ENCODE data around the gene ANKRD13B. TPM values are rescaled to one million over a fixed set of nuclear protein-coding genes. Genes with fewer than 3 reads are reported as not detected.

Gene ANKRD13B
- total RNA-seq, 1 donor from 2014 or later = 36.1 TPM

DNA sequence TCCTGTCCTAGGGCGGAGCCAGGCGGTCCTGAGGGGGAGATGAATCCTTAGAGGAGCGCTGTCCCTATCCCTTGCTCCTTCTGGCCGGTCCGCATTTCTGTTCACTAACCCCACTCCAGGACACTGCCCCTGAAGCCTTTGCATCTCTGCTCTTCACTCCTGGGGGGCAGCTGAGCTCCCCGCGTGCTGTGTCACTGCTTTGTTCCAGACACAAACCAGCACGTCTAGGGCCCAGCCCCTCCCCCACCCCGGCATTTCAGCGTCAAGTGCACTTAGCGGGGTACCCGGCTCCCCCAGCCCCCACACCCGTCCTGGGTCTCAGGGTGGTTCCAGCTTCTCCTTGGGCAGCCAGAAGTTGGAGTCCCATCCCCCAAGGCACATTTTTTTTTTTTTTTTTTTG lies 20.9 kb downstream of the ANKRD13B start:
- peaks cover 2% of the 10 kb centered on the region for H3K36me3 Mint-ChIP-seq (ENCODE audit: unreplicated experiment)
- H3K27me3 Mint-ChIP-seq (ENCODE audit: unreplicated experiment) = no peaks in the 10 kb centered on the region
- H3K4me1 Mint-ChIP-seq (ENCODE audit: unreplicated experiment) = peaks cover 15% of the 10 kb centered on the region
- H3K4me3 Mint-ChIP-seq (ENCODE audit: unreplicated experiment) = no peak overlapping the region
- no peaks in the 10 kb centered on the region for H3K9me3 Mint-ChIP-seq (ENCODE audit: unreplicated experiment)
- no peak for TF ChIP-seq CTCF (IDR thresholded peaks at IDR 0.05)
- no peak for DNase-seq (ENCODE audit: extremely low spot score, unreplicated experiment)
- no peak overlapping the region for H3K27ac Mint-ChIP-seq (ENCODE audit: unreplicated experiment)

DNA sequence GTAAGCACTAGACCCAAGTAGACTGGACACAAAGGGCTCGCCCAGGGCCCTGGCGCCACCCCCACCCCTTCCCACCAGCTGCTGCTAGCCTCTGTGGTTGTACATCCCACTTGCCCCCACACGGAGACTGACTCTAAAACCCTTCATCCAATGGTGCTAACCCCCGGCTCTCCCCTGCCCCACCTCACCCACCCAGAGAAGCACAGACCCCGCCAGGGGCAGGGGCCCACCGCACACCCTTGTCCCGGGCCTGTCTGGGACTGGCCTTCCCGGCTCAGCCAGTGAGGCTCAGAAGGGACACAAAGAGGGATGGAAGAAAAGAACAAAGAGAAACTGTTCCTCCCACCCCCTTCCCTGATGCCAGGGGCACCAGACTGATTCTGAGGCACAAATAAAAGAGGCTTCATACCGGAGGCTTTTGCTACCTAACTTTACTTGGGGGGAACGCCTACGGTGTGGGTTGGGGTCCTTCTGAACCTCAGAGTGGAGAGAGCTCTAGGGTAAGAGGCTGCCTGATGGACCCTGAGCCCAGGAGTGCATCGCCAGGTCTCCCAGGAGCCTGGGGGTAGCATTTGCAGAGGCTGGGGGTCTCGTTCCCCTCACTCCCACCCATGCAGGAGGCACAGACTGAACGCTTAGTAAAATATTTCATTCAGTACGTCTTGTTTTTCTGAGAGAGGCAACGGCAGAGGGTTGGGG lies 21.6 kb downstream of the ANKRD13B start:
- Mint-ChIP-seq H3K9me3 (ENCODE audit: unreplicated experiment) (no peaks in the 10 kb centered on the region), H3K4me1 (ENCODE audit: unreplicated experiment) (peaks cover 15% of the 10 kb centered on the region), H3K4me3 (ENCODE audit: unreplicated experiment) (no peak overlapping the region), H3K36me3 (ENCODE audit: unreplicated experiment) (peaks cover 2% of the 10 kb centered on the region), H3K27me3 (ENCODE audit: unreplicated experiment) (no peaks in the 10 kb centered on the region), H3K27ac (ENCODE audit: unreplicated experiment) (no peak overlapping the region)
- TF ChIP-seq CTCF (IDR thresholded peaks at IDR 0.05) = no peak
- DNase-seq (ENCODE audit: extremely low spot score, unreplicated experiment) = no peak

DNA sequence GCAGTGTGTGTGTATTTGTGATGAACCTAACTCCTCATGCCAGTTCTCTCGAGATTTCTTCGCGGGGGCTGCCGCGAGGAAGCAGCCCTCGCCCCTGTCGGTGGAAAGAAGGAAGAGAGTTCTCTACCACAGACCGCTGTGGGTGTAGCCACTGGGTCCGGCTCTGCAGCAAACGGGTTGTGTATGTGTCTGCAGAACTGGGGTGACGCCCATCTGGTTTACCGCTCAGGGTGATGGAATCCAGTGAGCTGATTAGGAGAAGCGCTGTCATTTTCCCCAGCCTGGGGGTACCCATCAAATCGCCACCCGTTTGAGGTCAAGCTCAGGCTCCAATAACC lies 22.1 kb downstream of the ANKRD13B start:
- Mint-ChIP-seq H3K4me1 (ENCODE audit: unreplicated experiment) (peaks cover 16% of the 10 kb centered on the region), H3K27me3 (ENCODE audit: unreplicated experiment) (no peaks in the 10 kb centered on the region), H3K4me3 (ENCODE audit: unreplicated experiment) (no peak overlapping the region), H3K9me3 (ENCODE audit: unreplicated experiment) (no peaks in the 10 kb centered on the region), H3K27ac (ENCODE audit: unreplicated experiment) (no peak overlapping the region), H3K36me3 (ENCODE audit: unreplicated experiment) (peaks cover 2% of the 10 kb centered on the region)
- no peak for TF ChIP-seq CTCF (IDR thresholded peaks at IDR 0.05)
- no peak for DNase-seq (ENCODE audit: extremely low spot score, unreplicated experiment)

DNA sequence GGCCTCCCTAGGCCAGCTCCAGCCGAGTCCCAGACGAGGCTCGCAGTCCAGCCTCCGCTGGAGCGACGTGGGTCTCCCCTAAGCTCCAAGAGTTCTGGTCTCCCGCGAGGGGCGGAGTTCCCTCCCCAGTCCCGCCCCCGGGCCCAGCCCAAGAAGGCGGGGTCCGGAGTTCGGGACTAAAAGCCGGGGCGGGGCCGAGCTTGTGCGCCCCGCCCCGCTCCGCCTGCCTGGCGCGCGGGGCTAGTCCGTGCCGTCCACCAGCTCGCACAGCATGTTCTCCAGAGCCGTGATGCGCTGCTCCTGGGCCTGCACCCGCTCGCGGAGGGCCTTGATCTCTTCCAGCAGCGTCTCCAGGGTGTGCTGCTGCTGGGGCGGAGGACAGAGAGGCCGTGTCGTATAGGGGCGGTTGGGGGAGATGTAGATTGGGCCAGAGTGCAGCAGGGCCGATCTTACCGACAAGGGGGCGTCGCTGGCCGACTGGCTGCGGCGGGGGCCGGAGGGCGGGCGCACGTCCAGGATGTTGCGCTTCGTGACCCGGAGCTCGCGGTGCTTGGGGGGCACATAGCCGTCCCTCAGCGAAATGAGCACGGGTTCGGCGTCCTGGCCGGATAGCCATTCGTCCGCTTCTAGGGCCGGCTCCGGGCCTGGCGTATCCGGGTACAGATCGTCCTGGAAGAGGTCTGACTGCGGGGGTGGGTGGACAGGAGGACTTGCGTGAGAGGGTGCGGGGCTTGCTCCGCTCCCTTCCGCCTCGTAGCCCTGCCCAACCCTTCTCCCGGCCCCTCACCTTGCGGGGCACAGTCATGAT lies 22.8 kb downstream of the ANKRD13B start:
- Mint-ChIP-seq H3K27me3 (ENCODE audit: unreplicated experiment) (no peaks in the 10 kb centered on the region), H3K27ac (ENCODE audit: unreplicated experiment) (no peak overlapping the region)

More for the DNA sequence above, 22.8 kb downstream of the ANKRD13B start:
- Mint-ChIP-seq H3K4me1 (ENCODE audit: unreplicated experiment) (peaks cover 17% of the 10 kb centered on the region), H3K4me3 (ENCODE audit: unreplicated experiment) (peak overlapping the region; percentile 75), H3K36me3 (ENCODE audit: unreplicated experiment) (peaks cover 2% of the 10 kb centered on the region), H3K9me3 (ENCODE audit: unreplicated experiment) (no peaks in the 10 kb centered on the region)
- no peak for TF ChIP-seq CTCF (IDR thresholded peaks at IDR 0.05)
- DNase-seq (ENCODE audit: extremely low spot score, unreplicated experiment) = no peak
